ENCODE measurements around the gene PHF20. TPM values are rescaled to one million over a fixed set of nuclear protein-coding genes. Genes with fewer than 3 reads are reported as not detected.

Gene PHF20
- total and polyA plus RNA-seq, 2 of the 13 experiments (the other 11 are each of a cell fraction or from before 2014, with no cell fraction given) = 22.8 to 34.1 TPM

DNA sequence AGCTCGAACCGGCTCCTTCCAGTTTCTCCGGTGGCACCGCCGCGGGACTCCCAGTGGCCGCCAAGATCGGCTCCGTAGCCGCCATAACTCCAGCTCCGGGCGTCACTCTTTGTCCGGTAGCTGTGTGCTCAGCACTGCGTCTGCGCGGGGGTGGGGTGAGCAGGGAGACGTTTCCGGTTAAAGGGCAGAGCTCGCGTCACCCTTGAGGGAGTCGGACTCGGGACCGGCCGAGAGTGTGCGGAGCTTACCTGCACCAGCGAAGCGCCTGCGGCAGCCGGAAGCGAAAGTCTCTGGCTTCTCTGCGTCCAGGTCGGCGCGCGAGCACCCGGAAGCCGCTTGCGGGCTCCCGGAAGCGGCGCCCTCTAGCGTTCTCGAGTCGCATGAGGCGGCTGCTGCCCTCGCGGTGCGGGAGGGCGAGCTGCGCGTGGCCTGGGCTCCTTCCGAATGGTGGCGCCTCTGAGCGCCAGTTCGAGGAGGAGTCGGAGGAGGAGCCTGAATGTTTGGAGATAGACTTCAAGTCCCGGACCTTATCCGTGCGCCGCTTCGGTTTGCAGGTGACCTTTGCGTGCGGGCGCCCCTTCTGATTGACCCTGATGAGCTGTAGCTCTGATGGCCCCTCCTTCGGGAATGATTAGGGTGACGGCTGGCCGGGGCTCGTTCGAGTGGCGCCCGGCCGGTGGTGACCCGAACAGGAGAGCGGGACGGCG, 182.5 kb downstream of the PHF20 start, which contains the start of gene SCAND1 (continued):
- TF ChIP-seq KLF15 (CRISPR knock-in tag; IDR thresholded peaks at IDR 0.05; ENCODE audit: borderline replicate concordance) (peak; percentile 96), ZZZ3 (CRISPR knock-in tag; IDR thresholded peaks at IDR 0.05; ENCODE audit: borderline replicate concordance) (peak; percentile 88; the same call in 1 of the 2 replicates), IRF1 (CRISPR knock-in tag; IDR thresholded peaks at IDR 0.05; ENCODE audit: low read depth) (0 out of 2 replicates have a peak, but pooled peaks have one; percentile 55), GMEB2 (CRISPR knock-in tag; IDR thresholded peaks at IDR 0.05; ENCODE audit: low read depth) (peak; percentile 76), RFXAP (CRISPR knock-in tag; IDR thresholded peaks at IDR 0.05; ENCODE audit: borderline replicate concordance) (peak; percentile 94), RARA (CRISPR knock-in tag; IDR thresholded peaks at IDR 0.05) (peak; percentile 71), PITX1 (CRISPR knock-in tag; IDR thresholded peaks at IDR 0.05) (peak; percentile 97), CAMTA2 (CRISPR knock-in tag; IDR thresholded peaks at IDR 0.05; ENCODE audit: borderline replicate concordance) (peak; percentile 97), CEBPB (IDR thresholded peaks at IDR 0.05; ENCODE audit: borderline replicate concordance, low read depth, low read length) (no peak), ATF2 (CRISPR knock-in tag; IDR thresholded peaks at IDR 0.05) (peak; percentile 96), LCORL (IDR thresholded peaks at IDR 0.05) (no peak), LCORL (CRISPR knock-in tag; IDR thresholded peaks at IDR 0.05) (peak; percentile 93), CENPT (CRISPR knock-in tag; IDR thresholded peaks at IDR 0.05; ENCODE audit: low read depth) (peak; percentile 75), SMAD3 (CRISPR knock-in tag; IDR thresholded peaks at IDR 0.05) (peak; percentile 99)
- TF ChIP-seq, protein P1, sequence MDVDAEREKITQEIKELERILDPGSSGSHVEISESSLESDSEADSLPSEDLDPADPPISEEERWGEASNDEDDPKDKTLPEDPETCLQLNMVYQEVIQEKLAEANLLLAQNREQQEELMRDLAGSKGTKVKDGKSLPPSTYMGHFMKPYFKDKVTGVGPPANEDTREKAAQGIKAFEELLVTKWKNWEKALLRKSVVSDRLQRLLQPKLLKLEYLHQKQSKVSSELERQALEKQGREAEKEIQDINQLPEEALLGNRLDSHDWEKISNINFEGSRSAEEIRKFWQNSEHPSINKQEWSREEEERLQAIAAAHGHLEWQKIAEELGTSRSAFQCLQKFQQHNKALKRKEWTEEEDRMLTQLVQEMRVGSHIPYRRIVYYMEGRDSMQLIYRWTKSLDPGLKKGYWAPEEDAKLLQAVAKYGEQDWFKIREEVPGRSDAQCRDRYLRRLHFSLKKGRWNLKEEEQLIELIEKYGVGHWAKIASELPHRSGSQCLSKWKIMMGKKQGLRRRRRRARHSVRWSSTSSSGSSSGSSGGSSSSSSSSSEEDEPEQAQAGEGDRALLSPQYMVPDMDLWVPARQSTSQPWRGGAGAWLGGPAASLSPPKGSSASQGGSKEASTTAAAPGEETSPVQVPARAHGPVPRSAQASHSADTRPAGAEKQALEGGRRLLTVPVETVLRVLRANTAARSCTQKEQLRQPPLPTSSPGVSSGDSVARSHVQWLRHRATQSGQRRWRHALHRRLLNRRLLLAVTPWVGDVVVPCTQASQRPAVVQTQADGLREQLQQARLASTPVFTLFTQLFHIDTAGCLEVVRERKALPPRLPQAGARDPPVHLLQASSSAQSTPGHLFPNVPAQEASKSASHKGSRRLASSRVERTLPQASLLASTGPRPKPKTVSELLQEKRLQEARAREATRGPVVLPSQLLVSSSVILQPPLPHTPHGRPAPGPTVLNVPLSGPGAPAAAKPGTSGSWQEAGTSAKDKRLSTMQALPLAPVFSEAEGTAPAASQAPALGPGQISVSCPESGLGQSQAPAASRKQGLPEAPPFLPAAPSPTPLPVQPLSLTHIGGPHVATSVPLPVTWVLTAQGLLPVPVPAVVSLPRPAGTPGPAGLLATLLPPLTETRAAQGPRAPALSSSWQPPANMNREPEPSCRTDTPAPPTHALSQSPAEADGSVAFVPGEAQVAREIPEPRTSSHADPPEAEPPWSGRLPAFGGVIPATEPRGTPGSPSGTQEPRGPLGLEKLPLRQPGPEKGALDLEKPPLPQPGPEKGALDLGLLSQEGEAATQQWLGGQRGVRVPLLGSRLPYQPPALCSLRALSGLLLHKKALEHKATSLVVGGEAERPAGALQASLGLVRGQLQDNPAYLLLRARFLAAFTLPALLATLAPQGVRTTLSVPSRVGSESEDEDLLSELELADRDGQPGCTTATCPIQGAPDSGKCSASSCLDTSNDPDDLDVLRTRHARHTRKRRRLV (CRISPR knock-in tag; IDR thresholded peaks at IDR 0.05) = peak; percentile 98
- TF ChIP-seq, protein P2, sequence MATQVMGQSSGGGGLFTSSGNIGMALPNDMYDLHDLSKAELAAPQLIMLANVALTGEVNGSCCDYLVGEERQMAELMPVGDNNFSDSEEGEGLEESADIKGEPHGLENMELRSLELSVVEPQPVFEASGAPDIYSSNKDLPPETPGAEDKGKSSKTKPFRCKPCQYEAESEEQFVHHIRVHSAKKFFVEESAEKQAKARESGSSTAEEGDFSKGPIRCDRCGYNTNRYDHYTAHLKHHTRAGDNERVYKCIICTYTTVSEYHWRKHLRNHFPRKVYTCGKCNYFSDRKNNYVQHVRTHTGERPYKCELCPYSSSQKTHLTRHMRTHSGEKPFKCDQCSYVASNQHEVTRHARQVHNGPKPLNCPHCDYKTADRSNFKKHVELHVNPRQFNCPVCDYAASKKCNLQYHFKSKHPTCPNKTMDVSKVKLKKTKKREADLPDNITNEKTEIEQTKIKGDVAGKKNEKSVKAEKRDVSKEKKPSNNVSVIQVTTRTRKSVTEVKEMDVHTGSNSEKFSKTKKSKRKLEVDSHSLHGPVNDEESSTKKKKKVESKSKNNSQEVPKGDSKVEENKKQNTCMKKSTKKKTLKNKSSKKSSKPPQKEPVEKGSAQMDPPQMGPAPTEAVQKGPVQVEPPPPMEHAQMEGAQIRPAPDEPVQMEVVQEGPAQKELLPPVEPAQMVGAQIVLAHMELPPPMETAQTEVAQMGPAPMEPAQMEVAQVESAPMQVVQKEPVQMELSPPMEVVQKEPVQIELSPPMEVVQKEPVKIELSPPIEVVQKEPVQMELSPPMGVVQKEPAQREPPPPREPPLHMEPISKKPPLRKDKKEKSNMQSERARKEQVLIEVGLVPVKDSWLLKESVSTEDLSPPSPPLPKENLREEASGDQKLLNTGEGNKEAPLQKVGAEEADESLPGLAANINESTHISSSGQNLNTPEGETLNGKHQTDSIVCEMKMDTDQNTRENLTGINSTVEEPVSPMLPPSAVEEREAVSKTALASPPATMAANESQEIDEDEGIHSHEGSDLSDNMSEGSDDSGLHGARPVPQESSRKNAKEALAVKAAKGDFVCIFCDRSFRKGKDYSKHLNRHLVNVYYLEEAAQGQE (IDR thresholded peaks at IDR 0.05; ENCODE audit: borderline replicate concordance in 1 of 2, low read depth in 1 of 2, low read length in 2 of 2) = peak in 1 of 2 experiments; percentile 82; a peak in 2 of 4 replicates
